Measurements from ENCODE around the gene EXOC3L4. TPM values are rescaled to one million over a fixed set of nuclear protein-coding genes. Genes with fewer than 3 reads are reported as not detected.
A peak's percentile ranks its signal among the peaks of the same experiment; 100 is the strongest.

The EXOC3L4 gene
- total and polyA plus RNA-seq, 2 donors (not counting 1 experiment from before 2014, with no cell fraction given): 0.39 to 0.50 TPM

DNA sequence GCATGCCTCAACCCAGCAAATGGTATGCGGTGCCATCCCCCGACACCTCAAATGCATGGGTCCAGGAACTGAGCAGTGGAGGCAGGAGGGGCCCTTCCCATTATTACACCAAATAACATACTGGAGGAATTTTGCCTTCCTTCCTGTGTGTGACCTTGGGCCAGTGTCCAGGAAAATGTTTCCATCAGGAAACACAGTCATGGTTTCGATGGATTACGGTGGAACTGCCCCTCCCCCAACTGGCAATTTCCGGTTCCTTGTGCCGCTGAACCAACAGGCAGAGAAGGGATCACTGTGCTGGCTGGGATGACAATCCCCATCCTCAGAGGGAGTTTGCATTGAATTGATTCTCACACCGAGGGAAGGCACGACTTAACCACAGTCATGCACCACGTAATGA, 28.1 kb upstream of the EXOC3L4 start:
- H3K4me1 ChIP-seq (ENCODE audit: control insufficient read depth, extremely low read depth, insufficient read depth, low read length): no peaks in the 10 kb centered on the region
- H3K27ac ChIP-seq (ENCODE audit: insufficient read depth, low read length): no peak overlapping the region
- no peak overlapping the region for H2AFZ ChIP-seq (ENCODE audit: low read length)
- H3K9ac ChIP-seq (ENCODE audit: insufficient read depth, low read length): no peak overlapping the region
- H3K79me2 ChIP-seq (ENCODE audit: control insufficient read depth, insufficient read depth, low read length): no peaks in the 10 kb centered on the region
- no peak overlapping the region for H3K4me2 ChIP-seq (ENCODE audit: extremely low read depth, insufficient read depth, low read length)
- H3K27me3 ChIP-seq (ENCODE audit: control insufficient read depth, insufficient read depth, low read length): no peaks in the 10 kb centered on the region
- H3K4me3 ChIP-seq (replicated peaks in 1 of 4; ENCODE audit: control extremely low read depth in 1 of 4, insufficient read depth in 1 of 4, low read depth in 3 of 4, low read length in 4 of 4): no peak overlapping the region
- H3K9me3 ChIP-seq (ENCODE audit: control insufficient read depth, insufficient read depth, low read depth, low read length): no peaks in the 10 kb centered on the region
- no peaks in the 10 kb centered on the region for H3K36me3 ChIP-seq (ENCODE audit: control insufficient read depth, insufficient read depth, low read length)
- DNase-seq (ENCODE audit: low read depth in 2 of 2): no peak
- no peaks in the 10 kb centered on the region for H4K20me1 ChIP-seq (ENCODE audit: control insufficient read depth, extremely low read depth, insufficient read depth, low read length)
- no peak for TF ChIP-seq EZH2 (IDR thresholded peaks at IDR 0.05; ENCODE audit: low read length, missing control alignments)
- TF ChIP-seq, protein P1, sequence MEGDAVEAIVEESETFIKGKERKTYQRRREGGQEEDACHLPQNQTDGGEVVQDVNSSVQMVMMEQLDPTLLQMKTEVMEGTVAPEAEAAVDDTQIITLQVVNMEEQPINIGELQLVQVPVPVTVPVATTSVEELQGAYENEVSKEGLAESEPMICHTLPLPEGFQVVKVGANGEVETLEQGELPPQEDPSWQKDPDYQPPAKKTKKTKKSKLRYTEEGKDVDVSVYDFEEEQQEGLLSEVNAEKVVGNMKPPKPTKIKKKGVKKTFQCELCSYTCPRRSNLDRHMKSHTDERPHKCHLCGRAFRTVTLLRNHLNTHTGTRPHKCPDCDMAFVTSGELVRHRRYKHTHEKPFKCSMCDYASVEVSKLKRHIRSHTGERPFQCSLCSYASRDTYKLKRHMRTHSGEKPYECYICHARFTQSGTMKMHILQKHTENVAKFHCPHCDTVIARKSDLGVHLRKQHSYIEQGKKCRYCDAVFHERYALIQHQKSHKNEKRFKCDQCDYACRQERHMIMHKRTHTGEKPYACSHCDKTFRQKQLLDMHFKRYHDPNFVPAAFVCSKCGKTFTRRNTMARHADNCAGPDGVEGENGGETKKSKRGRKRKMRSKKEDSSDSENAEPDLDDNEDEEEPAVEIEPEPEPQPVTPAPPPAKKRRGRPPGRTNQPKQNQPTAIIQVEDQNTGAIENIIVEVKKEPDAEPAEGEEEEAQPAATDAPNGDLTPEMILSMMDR (conservative IDR thresholded peaks at IDR 0.05 in 1 of 2, IDR thresholded peaks at IDR 0.05 in 1 of 2; ENCODE audit: low read depth in 1 of 2, low read length in 2 of 2): no peak

DNA sequence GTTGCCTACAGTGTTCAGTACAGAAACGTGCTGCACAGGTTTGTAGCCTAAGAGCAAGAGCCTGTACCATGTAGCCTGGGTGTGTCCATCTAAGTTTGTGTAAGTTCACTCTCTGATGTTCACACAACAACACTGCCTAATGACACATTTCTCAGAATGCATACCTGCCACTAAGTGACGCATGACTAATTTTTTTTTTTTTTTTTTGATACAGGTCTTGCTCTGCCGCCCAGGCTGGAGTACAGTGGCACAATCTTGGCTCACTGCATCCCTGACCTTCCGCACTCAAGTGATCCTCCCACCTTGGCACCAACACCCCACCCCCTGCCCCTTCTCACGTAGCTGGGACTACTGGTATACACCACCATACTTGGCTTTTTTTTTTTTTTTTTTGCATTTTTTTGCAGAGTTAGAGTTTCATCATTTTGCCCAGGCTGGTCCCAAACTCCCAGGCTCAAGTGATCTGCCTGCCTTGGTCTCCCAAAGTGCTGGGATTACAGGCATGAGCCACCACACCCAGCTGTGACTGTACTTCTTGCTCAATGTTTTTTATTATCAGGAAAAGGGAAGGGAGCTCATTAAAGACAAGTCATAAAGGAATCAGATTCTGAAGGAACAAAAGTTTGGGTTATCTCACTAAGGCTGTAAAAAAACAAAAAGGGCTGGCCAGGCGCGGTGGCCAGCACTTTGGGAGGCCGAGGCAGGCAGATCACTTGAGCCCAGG, 27.1 kb upstream of the EXOC3L4 start:
- no peak overlapping the region for H3K27ac ChIP-seq (ENCODE audit: insufficient read depth, low read length)
- H4K20me1 ChIP-seq (ENCODE audit: control insufficient read depth, extremely low read depth, insufficient read depth, low read length): no peaks in the 10 kb centered on the region
- no peak overlapping the region for H3K4me2 ChIP-seq (ENCODE audit: extremely low read depth, insufficient read depth, low read length)
- H3K79me2 ChIP-seq (ENCODE audit: control insufficient read depth, insufficient read depth, low read length): no peaks in the 10 kb centered on the region
- no peak overlapping the region for H3K4me3 ChIP-seq (replicated peaks in 1 of 4; ENCODE audit: control extremely low read depth in 1 of 4, insufficient read depth in 1 of 4, low read depth in 3 of 4, low read length in 4 of 4)
- no peak overlapping the region for H2AFZ ChIP-seq (ENCODE audit: low read length)
- H3K9me3 ChIP-seq (ENCODE audit: control insufficient read depth, insufficient read depth, low read depth, low read length): no peaks in the 10 kb centered on the region
- no peaks in the 10 kb centered on the region for H3K4me1 ChIP-seq (ENCODE audit: control insufficient read depth, extremely low read depth, insufficient read depth, low read length)
- no peak overlapping the region for H3K9ac ChIP-seq (ENCODE audit: insufficient read depth, low read length)
- no peaks in the 10 kb centered on the region for H3K27me3 ChIP-seq (ENCODE audit: control insufficient read depth, insufficient read depth, low read length)
- H3K36me3 ChIP-seq (ENCODE audit: control insufficient read depth, insufficient read depth, low read length): no peaks in the 10 kb centered on the region
- no peak for TF ChIP-seq EZH2 (IDR thresholded peaks at IDR 0.05; ENCODE audit: low read length, missing control alignments)
- TF ChIP-seq, protein P1 (conservative IDR thresholded peaks at IDR 0.05 in 1 of 2, IDR thresholded peaks at IDR 0.05 in 1 of 2; ENCODE audit: low read depth in 1 of 2, low read length in 2 of 2): no peak
- DNase-seq (ENCODE audit: low read depth in 2 of 2): peak; percentile 48 to 71

DNA sequence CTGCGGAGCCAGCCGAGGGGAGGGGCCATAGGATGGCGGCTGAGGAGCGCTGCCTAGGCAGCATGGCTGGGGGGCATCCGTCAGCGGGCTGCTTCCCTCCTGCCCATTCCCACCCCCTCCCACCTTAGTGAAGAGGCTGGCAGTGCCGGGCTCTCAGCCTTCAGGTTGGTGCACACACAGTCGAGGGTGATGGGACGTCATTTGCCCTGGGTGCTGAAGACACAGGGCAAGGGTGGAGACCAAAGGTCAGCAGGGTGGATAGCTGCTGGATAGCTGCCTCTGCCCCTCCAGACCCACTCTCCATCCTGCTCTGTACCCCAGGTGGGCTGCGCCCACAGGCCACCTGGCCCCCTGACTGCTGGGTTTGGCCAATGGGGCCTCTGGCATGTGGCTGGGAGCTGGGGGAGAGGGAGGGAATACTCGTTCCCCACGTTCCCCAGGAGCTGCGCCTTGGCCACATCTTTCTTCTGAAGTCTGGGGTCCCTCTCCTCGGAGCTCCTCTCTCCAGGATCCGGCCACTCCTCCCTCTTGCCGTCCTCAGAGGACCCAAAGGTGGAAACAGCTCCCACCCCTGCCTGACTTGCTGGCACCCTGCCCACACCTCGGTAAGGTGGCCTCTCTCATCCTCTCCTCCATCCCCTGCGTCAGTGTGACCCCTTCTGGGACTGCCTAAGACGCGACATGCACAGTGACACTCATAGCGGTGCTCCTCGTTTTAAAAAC, 26.0 kb upstream of the EXOC3L4 start:
- Histone ChIP-seq H3K9ac (ENCODE audit: insufficient read depth, low read length) (no peak overlapping the region), H3K79me2 (ENCODE audit: control insufficient read depth, insufficient read depth, low read length) (no peaks in the 10 kb centered on the region), H3K4me3 (replicated peaks in 1 of 4; ENCODE audit: control extremely low read depth in 1 of 4, insufficient read depth in 1 of 4, low read depth in 3 of 4, low read length in 4 of 4) (no peak overlapping the region), H3K27ac (ENCODE audit: insufficient read depth, low read length) (no peak overlapping the region), H3K4me1 (ENCODE audit: control insufficient read depth, extremely low read depth, insufficient read depth, low read length) (no peaks in the 10 kb centered on the region), H4K20me1 (ENCODE audit: control insufficient read depth, extremely low read depth, insufficient read depth, low read length) (no peaks in the 10 kb centered on the region), H3K9me3 (ENCODE audit: control insufficient read depth, insufficient read depth, low read depth, low read length) (no peaks in the 10 kb centered on the region), H3K4me2 (ENCODE audit: extremely low read depth, insufficient read depth, low read length) (no peak overlapping the region), H2AFZ (ENCODE audit: low read length) (no peak overlapping the region), H3K27me3 (ENCODE audit: control insufficient read depth, insufficient read depth, low read length) (no peaks in the 10 kb centered on the region), H3K36me3 (ENCODE audit: control insufficient read depth, insufficient read depth, low read length) (no peaks in the 10 kb centered on the region)
- no peak for DNase-seq (ENCODE audit: low read depth in 2 of 2)
- TF ChIP-seq, protein P1 (conservative IDR thresholded peaks at IDR 0.05 in 1 of 2, IDR thresholded peaks at IDR 0.05 in 1 of 2; ENCODE audit: low read depth in 1 of 2, low read length in 2 of 2): no peak
- TF ChIP-seq EZH2 (IDR thresholded peaks at IDR 0.05; ENCODE audit: low read length, missing control alignments): no peak
